RWPE2 (cell line): ENCODE results near the gene USP21.
A peak's percentile ranks its signal among the peaks of the same experiment; 100 is the strongest.

ENCODE experiments used
- ATAC-seq: fragments of 200-7000 bp; cut with Tn5 transposase; 3 replicates; pipeline ENCODE4 v1.9.1; 2021; ENCODE audit warnings: low read depth
- DNase-seq: peaks from one replicate; pipeline ENCODE4 v3.0.0-alpha.2; 2020; ENCODE audit warnings: low spot score
- H3K27ac ChIP-seq: fragments of 450-650 bp; 2 replicates; pipeline ENCODE4 v1.5.1; 2017; ENCODE audit warnings: mild to moderate bottlenecking; ENCODE audit not compliant: poor library complexity, severe bottlenecking
- H3K27me3 ChIP-seq: fragments of 250-450 bp; sonication (Bioruptor Pico); 2 replicates; pipeline ENCODE4 v1.5.1; 2021; ENCODE audit warnings: mild to moderate bottlenecking, moderate library complexity; ENCODE audit not compliant: insufficient read depth, poor library complexity, severe bottlenecking
- H3K36me3 ChIP-seq: fragments of 250-450 bp; sonication (Bioruptor Pico); 2 replicates; pipeline ENCODE4 v1.5.1; 2020; ENCODE audit warnings: low read depth, mild to moderate bottlenecking, moderate library complexity
- H3K4me1 ChIP-seq: fragments of 250-450 bp; sonication (Bioruptor Pico); 2 replicates; pipeline ENCODE4 v1.5.1; 2021; ENCODE audit warnings: mild to moderate bottlenecking, moderate library complexity; ENCODE audit not compliant: insufficient read depth, poor library complexity, severe bottlenecking
- H3K4me3 ChIP-seq: fragments of 250-450 bp; sonication (Bioruptor Pico); 2 replicates; pipeline ENCODE4 v1.5.1; 2021; ENCODE audit warnings: mild to moderate bottlenecking, moderate library complexity; ENCODE audit not compliant: severe bottlenecking
- H3K9me3 ChIP-seq: fragments of 250-450 bp; sonication (Bioruptor Pico); 2 replicates; pipeline ENCODE4 v1.5.1; 2021; ENCODE audit warnings: mild to moderate bottlenecking, moderate library complexity; ENCODE audit not compliant: severe bottlenecking
- TF ChIP-seq, protein P1 (sequence below): fragments of 450-650 bp; IDR thresholded peaks from one replicate; pipeline ENCODE4 v1.5.1; 2017; ENCODE audit warnings: mild to moderate bottlenecking, moderate library complexity; ENCODE audit not compliant: poor library complexity, severe bottlenecking

The USP21 gene

GRCh38 chr1:161130266-161130665 lies 29.0 kb upstream of the USP21 start:
- ATAC-seq = no peak
- peaks cover 54% of the 10 kb centered on the region for H3K36me3 ChIP-seq
- H3K9me3 ChIP-seq = no peaks in the 10 kb centered on the region
- no peak overlapping the region for H3K27ac ChIP-seq
- H3K4me3 ChIP-seq = no peak overlapping the region
- H3K4me1 ChIP-seq = peaks cover 7% of the 10 kb centered on the region
- TF ChIP-seq, protein P1, sequence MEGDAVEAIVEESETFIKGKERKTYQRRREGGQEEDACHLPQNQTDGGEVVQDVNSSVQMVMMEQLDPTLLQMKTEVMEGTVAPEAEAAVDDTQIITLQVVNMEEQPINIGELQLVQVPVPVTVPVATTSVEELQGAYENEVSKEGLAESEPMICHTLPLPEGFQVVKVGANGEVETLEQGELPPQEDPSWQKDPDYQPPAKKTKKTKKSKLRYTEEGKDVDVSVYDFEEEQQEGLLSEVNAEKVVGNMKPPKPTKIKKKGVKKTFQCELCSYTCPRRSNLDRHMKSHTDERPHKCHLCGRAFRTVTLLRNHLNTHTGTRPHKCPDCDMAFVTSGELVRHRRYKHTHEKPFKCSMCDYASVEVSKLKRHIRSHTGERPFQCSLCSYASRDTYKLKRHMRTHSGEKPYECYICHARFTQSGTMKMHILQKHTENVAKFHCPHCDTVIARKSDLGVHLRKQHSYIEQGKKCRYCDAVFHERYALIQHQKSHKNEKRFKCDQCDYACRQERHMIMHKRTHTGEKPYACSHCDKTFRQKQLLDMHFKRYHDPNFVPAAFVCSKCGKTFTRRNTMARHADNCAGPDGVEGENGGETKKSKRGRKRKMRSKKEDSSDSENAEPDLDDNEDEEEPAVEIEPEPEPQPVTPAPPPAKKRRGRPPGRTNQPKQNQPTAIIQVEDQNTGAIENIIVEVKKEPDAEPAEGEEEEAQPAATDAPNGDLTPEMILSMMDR = no peak
- no peaks in the 10 kb centered on the region for H3K27me3 ChIP-seq
- DNase-seq = no peak

- Histone ChIP-seq H3K27me3 (no peaks in the 10 kb centered on the region), H3K36me3 (peaks cover 41% of the 10 kb centered on the region), H3K4me1 (peaks cover 7% of the 10 kb centered on the region), H3K27ac (peak overlapping the region; percentile 88), H3K4me3 (peak overlapping the region; percentile 56), H3K9me3 (no peaks in the 10 kb centered on the region)
- ATAC-seq (peak; percentile 2; the same call in 1 of the 3 replicates), DNase-seq (no peak)
- TF ChIP-seq, protein P1 = no peak
Observed at GRCh38 chr1:161131523-161132409, 27.5 kb upstream of the USP21 start.

DNA sequence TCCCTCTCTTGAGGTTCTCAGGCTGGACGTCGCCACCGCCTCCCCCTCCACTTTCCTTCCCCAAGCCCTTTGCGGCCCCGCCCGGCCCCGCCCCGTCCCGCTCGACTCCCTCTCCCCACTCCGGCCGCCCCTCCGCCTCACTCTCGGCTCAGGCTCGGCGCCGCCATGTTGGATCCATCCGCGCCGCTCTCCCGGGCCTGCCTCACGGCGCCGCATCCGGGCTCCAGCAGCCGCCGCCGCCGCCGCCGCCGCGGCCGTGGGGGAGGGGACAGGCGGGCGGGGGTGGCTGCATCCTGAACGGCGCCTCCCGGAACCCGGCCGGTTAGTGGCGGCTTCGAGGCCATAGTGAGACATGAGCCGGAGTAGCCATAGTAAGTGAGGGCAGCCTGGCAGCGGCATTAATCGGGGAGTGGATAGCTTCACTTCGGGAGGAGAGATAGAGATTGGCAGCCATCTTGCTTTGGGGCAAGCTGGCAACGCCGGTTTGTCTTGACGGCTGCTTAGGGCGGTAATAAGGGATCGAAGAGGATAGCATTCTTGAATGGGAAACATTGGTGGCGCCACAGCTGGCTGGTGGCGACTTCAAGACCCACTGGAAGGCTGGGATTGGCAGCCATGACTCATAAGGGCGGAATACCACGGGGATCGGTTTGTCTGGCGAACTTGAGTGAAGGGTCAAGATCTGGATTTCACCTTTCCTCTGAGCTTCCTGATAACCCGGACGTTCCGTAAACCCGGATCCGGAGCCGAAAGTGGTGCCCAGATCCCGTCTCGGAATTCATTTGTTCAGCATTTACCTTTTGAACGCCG lies 26.7 kb upstream of the USP21 start, which contains the start of gene DEDD:
Gene DEDD, minus strand, starts transcription at position 258 of the 810 bp plus-strand sequence. CDS start 8,205 bp downstream, outside the sequence.
- ATAC-seq = peak; percentile 90
- TF ChIP-seq, protein P1 = peak; percentile 35

DNA sequence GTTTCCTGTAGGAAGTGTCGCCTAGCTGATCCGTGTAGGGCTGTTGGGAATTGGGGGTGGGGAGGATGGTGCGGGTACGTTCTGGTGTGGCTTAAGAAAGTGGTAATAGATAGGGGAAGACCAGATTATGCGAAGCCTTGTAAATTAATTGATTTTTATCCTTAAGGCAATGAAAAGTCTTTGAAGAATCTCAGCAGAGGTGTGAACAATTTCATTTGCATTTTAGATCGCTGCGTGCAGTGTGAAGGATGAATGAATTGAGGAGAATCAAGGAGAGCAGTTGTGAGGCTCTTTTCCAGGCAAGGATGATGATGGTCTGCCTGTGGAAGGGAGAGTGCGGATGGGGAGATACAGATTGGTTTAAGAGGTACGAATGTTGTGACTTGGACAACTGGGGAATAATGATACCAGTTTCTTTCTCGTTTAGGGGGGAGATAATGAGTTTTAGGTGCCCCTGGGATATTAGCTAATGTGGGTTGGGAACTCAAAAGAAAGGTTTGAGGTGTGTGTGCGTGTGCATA lies 26.0 kb upstream of the USP21 start:
- TF ChIP-seq, protein P1 = no peak
- DNase-seq = no peak
- Histone ChIP-seq H3K4me3 (peak overlapping the region; percentile 56), H3K9me3 (no peaks in the 10 kb centered on the region), H3K27me3 (no peaks in the 10 kb centered on the region), H3K36me3 (peaks cover 26% of the 10 kb centered on the region), H3K27ac (peak overlapping the region; percentile 88), H3K4me1 (peaks cover 7% of the 10 kb centered on the region)
- ATAC-seq = no peak

More for the DNA sequence above, 26.7 kb upstream of the USP21 start, which contains the start of gene DEDD:
- Histone ChIP-seq H3K4me3 (peak within 1 kb of the TSS; percentile 56), H3K9me3 (no peaks in the 10 kb centered on the region), H3K4me1 (peaks cover 7% of the 10 kb centered on the region), H3K27me3 (no peaks in the 10 kb centered on the region), H3K36me3 (peaks cover 33% of the 10 kb centered on the region), H3K27ac (peak within 1 kb of the TSS; percentile 88)
- peak; percentile 94 for DNase-seq
